ENCODE measurements around the gene CES4A.
"Not testable (repeated sequence)": the region's sequence is repeated elsewhere in the genome, so short reads cannot be mapped to it uniquely, and the experiment has no call there.

The CES4A gene

GRCh38 chr16:66988197-66988788 is at the start of gene CES4A:
TSS of gene CES4A (plus strand) at chr16:66988589. CDS start at chr16:66988773, 184 bp downstream.
- no peak for TF ChIP-seq CTCF (IDR thresholded peaks at IDR 0.05; ENCODE audit: low read depth, low read length)
- DNase-seq (ENCODE audit: low read depth in 2 of 2), result peak; percentile 46 to 72
- H3K4me3 ChIP-seq (replicated peaks in 1 of 2; ENCODE audit: low read depth in 2 of 2, low read length in 2 of 2), result no peak within 1 kb of the TSS

GRCh38 chr16:66939366-66939765 is 49.0 kb upstream of the CES4A start:
- no peak for TF ChIP-seq CTCF (IDR thresholded peaks at IDR 0.05; ENCODE audit: low read depth, low read length)

GRCh38 chr16:66940236-66940635 is 48.2 kb upstream of the CES4A start:
- no peak for DNase-seq (ENCODE audit: low read depth in 2 of 2)
- H3K4me3 ChIP-seq (replicated peaks in 1 of 2; ENCODE audit: low read depth in 2 of 2, low read length in 2 of 2), result no peak overlapping the region
- no peak for TF ChIP-seq CTCF (IDR thresholded peaks at IDR 0.05; ENCODE audit: low read depth, low read length)

More at GRCh38 chr16:66939366-66939765, 49.0 kb upstream of the CES4A start:
- no peak for DNase-seq (ENCODE audit: low read depth in 2 of 2)
- H3K4me3 ChIP-seq (replicated peaks in 1 of 2; ENCODE audit: low read depth in 2 of 2, low read length in 2 of 2), result no peak overlapping the region

- TF ChIP-seq CTCF (IDR thresholded peaks at IDR 0.05; ENCODE audit: low read depth, low read length), result no peak
- DNase-seq (ENCODE audit: low read depth in 2 of 2), result no peak
- no peak overlapping the region for H3K4me3 ChIP-seq (replicated peaks in 1 of 2; ENCODE audit: low read depth in 2 of 2, low read length in 2 of 2)
Measured at GRCh38 chr16:66942981-66943380, 45.4 kb upstream of the CES4A start.

GRCh38 chr16:66943426-66944053 is 44.8 kb upstream of the CES4A start:
- no peak for DNase-seq (ENCODE audit: low read depth in 2 of 2)
- TF ChIP-seq CTCF (IDR thresholded peaks at IDR 0.05; ENCODE audit: low read depth, low read length), result no peak
- H3K4me3 ChIP-seq (replicated peaks in 1 of 2; ENCODE audit: low read depth in 2 of 2, low read length in 2 of 2), result no peak overlapping the region

GRCh38 chr16:66944054-66944441 is 44.3 kb upstream of the CES4A start:
- DNase-seq (ENCODE audit: low read depth in 2 of 2), result no peak
- TF ChIP-seq CTCF (IDR thresholded peaks at IDR 0.05; ENCODE audit: low read depth, low read length), result no peak
- H3K4me3 ChIP-seq (replicated peaks in 1 of 2; ENCODE audit: low read depth in 2 of 2, low read length in 2 of 2), result no peak overlapping the region

- DNase-seq (ENCODE audit: low read depth in 2 of 2); H3K4me3 ChIP-seq (replicated peaks in 1 of 2; ENCODE audit: low read depth in 2 of 2, low read length in 2 of 2): not testable (repeated sequence)
Measured at GRCh38 chr16:66944971-66945370, 43.4 kb upstream of the CES4A start.
